ENCODE results near the gene KBTBD8.
A peak's percentile ranks its signal among the peaks of the same experiment; 100 is the strongest.

KBTBD8 gene, protein sequence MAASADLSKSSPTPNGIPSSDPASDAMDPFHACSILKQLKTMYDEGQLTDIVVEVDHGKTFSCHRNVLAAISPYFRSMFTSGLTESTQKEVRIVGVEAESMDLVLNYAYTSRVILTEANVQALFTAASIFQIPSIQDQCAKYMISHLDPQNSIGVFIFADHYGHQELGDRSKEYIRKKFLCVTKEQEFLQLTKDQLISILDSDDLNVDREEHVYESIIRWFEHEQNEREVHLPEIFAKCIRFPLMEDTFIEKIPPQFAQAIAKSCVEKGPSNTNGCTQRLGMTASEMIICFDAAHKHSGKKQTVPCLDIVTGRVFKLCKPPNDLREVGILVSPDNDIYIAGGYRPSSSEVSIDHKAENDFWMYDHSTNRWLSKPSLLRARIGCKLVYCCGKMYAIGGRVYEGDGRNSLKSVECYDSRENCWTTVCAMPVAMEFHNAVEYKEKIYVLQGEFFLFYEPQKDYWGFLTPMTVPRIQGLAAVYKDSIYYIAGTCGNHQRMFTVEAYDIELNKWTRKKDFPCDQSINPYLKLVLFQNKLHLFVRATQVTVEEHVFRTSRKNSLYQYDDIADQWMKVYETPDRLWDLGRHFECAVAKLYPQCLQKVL

DNA sequence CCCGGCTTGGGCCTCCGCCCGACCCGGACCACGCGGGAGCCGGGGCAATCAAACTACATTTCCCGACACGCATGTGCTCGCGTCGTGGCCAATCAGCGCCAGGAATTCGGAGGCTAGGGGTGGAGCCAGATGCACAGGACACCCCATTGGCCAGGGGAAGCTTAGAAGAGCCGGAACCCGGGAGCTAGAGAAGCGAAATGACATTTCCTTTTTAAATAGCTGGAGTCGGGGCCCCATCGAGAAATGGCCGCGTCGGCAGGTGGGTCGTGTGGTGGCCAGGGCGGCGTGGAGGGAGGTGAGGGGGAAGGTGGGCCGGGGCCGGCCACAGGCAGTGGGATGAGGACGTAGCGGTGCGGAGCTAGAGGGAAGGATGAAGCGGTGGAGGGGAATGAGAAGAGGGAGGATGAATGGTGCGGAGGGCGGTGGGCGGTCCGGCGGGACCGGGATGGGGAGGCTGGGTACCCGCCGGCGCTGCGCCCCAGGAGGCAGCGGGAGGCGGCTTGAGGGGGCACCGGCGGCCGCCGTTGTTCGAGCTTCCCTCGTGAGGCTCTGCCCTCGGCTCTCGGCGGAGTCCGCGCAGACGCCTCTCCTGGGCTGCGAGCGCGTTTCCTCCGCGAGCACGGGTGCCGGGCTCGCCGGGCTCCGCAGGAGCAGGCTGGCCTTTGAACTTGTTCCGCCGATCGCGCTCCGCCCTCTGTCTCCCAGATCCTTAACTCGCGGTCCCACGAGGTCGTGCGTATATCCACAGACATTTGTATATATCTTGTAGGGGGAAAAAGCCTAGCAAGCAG is at the start of gene KBTBD8:
Gene KBTBD8 (plus strand): TSS at position 195 of the 791 bp plus-strand sequence. CDS start 49 bp downstream, at position 244.
- H3K9me3 Mint-ChIP-seq (ENCODE audit: low read depth) = no peaks in the 10 kb centered on the region
- peaks cover 31% of the 10 kb centered on the region for H3K4me1 Mint-ChIP-seq (ENCODE audit: low read depth)
- H3K27ac Mint-ChIP-seq = peak within 1 kb of the TSS; percentile 96
- H3K27me3 Mint-ChIP-seq = peaks cover 6% of the 10 kb centered on the region
- peak within 1 kb of the TSS; percentile 93 for H3K4me3 Mint-ChIP-seq
- peaks cover 8% of the 10 kb centered on the region for H3K36me3 Mint-ChIP-seq

DNA sequence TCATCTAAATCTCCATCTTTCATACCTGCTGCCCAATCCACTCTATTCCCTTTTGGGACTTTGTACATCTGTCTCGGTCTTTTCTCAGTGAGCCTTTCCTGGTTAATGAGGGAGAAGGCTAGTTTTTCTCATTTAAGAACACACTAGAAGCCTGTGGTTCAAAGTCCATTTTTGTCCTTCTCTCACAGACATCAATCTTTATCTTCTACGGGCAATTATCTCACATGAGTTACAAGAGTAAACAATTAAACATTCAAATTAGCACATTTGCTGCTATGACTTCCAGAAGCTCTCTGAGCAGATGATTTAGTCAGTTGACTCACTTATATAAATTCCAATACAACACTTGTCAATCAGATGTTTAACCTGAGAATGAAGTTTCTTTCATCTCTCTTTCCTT is 49.3 kb upstream of the KBTBD8 start:
- Mint-ChIP-seq H3K27ac (no peak overlapping the region), H3K9me3 (ENCODE audit: low read depth) (no peaks in the 10 kb centered on the region), H3K36me3 (no peaks in the 10 kb centered on the region), H3K4me1 (ENCODE audit: low read depth) (no peaks in the 10 kb centered on the region), H3K4me3 (no peak overlapping the region), H3K27me3 (peaks cover 4% of the 10 kb centered on the region)

DNA sequence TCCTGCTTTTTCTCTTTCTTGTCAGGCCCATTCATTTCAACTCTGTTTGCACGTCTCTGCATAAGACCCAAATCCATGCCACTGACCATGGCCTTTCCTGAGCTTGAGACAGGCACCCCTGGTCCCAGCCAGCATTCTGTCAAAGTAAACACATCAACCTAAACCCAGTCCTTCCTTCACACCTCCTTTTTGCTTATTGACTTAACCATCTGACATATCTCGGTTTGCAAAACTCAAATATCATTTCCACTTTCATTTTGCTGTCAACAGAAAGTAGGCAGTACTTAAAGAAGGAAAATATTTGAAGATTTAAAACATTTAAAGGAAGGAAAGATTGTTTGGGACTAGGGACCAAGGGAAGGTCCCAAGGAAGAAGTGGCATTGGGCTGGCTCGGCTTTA is 48.2 kb upstream of the KBTBD8 start:
- Mint-ChIP-seq H3K4me1 (ENCODE audit: low read depth) (no peaks in the 10 kb centered on the region), H3K27ac (no peak overlapping the region), H3K9me3 (ENCODE audit: low read depth) (no peaks in the 10 kb centered on the region), H3K36me3 (no peaks in the 10 kb centered on the region), H3K27me3 (peaks cover 2% of the 10 kb centered on the region), H3K4me3 (no peak overlapping the region)

DNA sequence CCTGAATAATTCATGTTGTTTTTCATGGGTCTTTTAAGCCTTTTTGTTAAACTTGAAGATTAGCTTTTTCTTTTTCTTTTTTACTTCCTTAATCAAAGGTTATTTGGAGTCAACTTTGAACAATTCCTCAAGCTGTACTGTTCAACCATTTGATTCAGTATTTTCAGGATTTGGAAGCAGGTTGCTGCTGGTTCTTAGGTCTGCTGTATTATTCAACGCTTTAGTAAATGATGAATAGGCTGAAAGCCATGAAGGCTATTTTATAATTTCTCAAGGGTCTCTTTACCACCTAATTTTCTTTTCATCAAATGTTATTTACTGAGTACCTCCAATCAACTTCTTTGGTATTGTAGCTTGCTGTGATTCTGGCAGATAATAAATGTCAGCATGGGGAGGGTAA is 45.8 kb upstream of the KBTBD8 start:
- Mint-ChIP-seq H3K4me1 (ENCODE audit: low read depth) (no peaks in the 10 kb centered on the region), H3K27ac (no peak overlapping the region), H3K4me3 (no peak overlapping the region), H3K9me3 (ENCODE audit: low read depth) (no peaks in the 10 kb centered on the region), H3K27me3 (peaks cover 2% of the 10 kb centered on the region), H3K36me3 (peaks cover under 1% of the 10 kb centered on the region)

DNA sequence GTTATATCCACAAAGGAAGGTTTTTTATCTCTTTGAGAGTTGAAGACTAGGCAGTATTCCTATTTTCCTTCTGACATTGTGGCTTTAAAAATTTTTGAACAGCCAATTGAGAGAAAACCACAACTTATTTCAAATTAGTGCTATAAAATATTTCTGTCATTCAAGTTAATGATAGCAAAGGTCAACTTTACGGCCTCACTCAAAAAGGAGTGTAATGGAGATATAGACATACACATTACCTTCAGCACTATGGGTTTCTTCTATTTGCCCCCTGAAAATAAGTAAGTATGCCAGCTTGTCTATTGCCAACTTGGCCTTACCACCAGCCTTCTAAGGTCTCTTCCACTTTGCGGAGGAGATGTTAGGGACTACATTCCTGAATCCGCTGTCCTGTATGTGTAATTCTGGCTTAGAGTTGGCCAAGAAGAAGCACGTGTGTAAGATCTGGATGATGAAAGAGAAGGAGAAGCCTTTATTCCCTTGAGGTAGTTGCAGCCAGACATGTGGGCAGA is 44.1 kb upstream of the KBTBD8 start:
- Mint-ChIP-seq H3K4me1 (ENCODE audit: low read depth) (no peaks in the 10 kb centered on the region), H3K4me3 (no peak overlapping the region), H3K36me3 (peaks cover 2% of the 10 kb centered on the region), H3K27me3 (peaks cover 6% of the 10 kb centered on the region), H3K27ac (no peak overlapping the region), H3K9me3 (ENCODE audit: low read depth) (no peaks in the 10 kb centered on the region)

DNA sequence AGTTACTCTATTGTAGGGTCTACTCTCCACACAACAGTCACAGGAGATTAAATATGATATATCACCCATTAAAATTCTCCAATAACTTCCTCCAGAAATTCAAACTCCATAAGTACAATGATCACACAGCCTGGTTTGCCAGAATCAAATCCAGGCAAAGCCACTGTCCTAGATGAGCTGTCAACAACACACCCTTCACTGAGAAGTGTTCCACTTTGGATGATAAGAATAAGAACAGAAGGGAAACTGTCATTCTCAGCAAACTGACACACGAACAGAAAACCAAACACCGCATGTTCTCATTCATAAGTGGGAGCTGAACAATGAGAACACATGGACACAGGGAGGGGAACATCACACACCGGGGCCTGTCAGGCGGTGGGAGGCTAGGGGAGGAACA is 41.4 kb upstream of the KBTBD8 start:
- no peaks in the 10 kb centered on the region for H3K9me3 Mint-ChIP-seq (ENCODE audit: low read depth)
- no peak overlapping the region for H3K27ac Mint-ChIP-seq
- H3K4me3 Mint-ChIP-seq = no peak overlapping the region

DNA sequence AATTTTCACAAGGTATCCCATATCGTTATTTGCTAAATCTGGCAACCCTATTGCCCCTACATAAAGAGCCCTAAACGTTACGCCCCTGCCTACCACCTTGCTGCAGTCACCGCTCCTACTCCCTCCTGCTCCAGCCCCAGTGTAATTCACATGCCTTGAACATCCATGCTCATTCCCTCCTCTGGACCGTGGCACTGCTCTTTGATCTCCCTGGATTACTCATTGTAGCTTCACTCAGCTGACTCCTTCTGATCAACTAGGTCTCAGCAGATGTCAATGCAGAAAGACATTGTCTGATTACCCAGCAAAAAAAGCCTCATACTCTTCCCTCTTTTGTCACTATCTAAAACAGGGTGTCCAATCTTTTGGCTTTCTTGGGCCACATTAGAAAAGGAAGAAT is 40.7 kb upstream of the KBTBD8 start:
- H3K27ac Mint-ChIP-seq = no peak overlapping the region
- peaks cover 2% of the 10 kb centered on the region for H3K36me3 Mint-ChIP-seq
- peaks cover 4% of the 10 kb centered on the region for H3K4me1 Mint-ChIP-seq (ENCODE audit: low read depth)
- H3K9me3 Mint-ChIP-seq (ENCODE audit: low read depth) = no peaks in the 10 kb centered on the region
- H3K27me3 Mint-ChIP-seq = peaks cover 10% of the 10 kb centered on the region
- no peak overlapping the region for H3K4me3 Mint-ChIP-seq

More for the DNA sequence above, 41.4 kb upstream of the KBTBD8 start:
- H3K4me1 Mint-ChIP-seq (ENCODE audit: low read depth) = peaks cover 4% of the 10 kb centered on the region
- H3K36me3 Mint-ChIP-seq = peaks cover 2% of the 10 kb centered on the region
- H3K27me3 Mint-ChIP-seq = peaks cover 9% of the 10 kb centered on the region

DNA sequence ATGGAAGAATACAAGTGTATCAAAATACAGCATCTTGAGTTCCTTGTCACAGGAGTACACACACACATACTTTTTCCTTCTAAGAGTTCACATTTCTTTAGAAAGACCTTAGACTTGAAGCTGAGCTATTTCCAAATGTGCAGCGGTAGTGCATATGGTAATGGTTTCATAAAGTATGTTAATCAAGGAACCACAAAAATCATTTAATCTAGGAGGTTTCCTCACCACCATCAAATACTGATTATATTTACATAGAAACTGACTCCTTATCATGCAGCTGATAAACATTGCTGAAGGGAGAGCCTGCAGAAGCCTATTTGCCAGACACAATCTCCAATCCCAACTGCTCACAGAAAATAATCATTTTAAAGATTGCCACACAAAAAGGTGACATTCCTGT is 40.0 kb upstream of the KBTBD8 start:
- Mint-ChIP-seq H3K9me3 (ENCODE audit: low read depth) (no peaks in the 10 kb centered on the region), H3K36me3 (peaks cover 2% of the 10 kb centered on the region)

DNA sequence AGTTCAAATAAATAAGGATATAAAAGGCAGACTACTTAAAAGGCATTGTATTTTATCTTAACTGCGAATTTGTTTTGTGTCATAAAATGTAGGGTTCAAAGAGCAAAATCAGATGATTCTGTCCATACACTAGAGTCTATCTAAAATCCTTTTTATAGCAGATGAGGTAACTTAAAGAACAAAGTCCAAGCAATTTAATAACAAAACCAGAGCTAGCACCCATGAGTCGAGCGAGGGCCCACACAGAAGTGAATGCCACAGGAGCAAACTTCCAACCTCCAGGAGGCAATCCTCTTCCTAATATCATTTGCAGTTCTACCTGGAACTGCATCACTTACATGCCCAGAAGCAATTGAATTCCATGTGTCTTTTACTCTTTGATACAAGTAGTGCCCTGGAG is 35.4 kb upstream of the KBTBD8 start:
- Mint-ChIP-seq H3K27me3 (peaks cover 8% of the 10 kb centered on the region), H3K36me3 (no peaks in the 10 kb centered on the region), H3K27ac (no peak overlapping the region), H3K9me3 (ENCODE audit: low read depth) (no peaks in the 10 kb centered on the region), H3K4me3 (no peak overlapping the region), H3K4me1 (ENCODE audit: low read depth) (peaks cover 4% of the 10 kb centered on the region)

More for the DNA sequence above, 40.0 kb upstream of the KBTBD8 start:
- Mint-ChIP-seq H3K4me1 (ENCODE audit: low read depth) (peaks cover 4% of the 10 kb centered on the region), H3K4me3 (no peak overlapping the region), H3K27ac (no peak overlapping the region), H3K27me3 (peaks cover 10% of the 10 kb centered on the region)

DNA sequence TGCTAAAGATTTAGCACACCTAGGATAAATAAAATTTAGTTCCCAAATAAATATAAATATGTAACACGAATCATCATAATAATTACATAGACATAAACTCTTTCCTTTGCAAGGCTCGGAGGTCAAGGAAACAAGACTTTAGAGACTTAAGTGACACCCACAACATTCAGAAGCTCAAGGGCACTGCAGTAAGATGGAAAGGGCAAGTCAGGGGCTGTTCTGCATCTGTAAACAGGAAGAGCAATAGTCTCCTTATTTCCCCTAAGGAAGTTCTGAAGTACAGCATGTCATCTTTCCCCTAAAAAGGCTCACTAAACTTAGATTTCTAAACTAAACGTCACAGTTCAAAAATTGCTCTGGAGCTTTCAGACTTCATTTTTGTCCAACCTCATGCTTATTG is 26.9 kb upstream of the KBTBD8 start:
- Mint-ChIP-seq H3K4me3 (peak overlapping the region; percentile 79), H3K27me3 (no peaks in the 10 kb centered on the region), H3K4me1 (ENCODE audit: low read depth) (peaks cover 12% of the 10 kb centered on the region), H3K27ac (no peak overlapping the region), H3K36me3 (no peaks in the 10 kb centered on the region), H3K9me3 (ENCODE audit: low read depth) (no peaks in the 10 kb centered on the region)

DNA sequence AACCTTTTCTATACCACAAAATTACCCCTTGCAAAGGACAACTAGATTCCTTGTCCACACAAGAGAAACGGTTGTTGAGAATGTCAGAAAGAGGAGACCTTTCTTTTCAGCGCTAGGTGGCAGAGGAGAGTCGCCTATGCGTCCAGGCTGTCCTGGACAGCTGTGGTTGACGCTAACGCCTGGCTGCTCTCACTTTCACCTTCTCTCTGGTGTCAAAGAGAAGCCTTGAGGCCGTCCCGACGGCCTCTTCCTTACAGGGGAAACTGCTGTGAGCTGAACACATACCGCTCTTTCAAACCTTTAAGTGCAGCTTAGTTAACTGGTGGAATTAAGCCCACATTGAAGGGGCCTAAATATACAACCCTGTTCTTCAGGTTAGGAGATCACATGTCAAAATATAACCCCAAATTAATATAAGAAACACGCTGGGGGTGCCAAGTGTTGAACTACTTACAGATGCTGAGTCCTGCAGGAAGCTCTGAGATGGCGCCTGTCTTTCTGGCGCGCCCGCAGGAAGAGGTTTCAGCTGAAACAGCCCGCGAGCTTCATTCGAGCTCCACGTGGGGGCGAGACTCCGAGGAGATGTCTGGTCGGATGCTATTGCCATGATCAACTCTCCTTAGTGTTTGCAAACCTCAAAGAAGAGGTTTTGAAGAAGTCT is 26.1 kb upstream of the KBTBD8 start:
- H3K4me1 Mint-ChIP-seq (ENCODE audit: low read depth) = peaks cover 12% of the 10 kb centered on the region
- no peaks in the 10 kb centered on the region for H3K9me3 Mint-ChIP-seq (ENCODE audit: low read depth)
- H3K27ac Mint-ChIP-seq = peak overlapping the region; percentile 68
- H3K36me3 Mint-ChIP-seq = no peaks in the 10 kb centered on the region
- peak overlapping the region; percentile 79 for H3K4me3 Mint-ChIP-seq
- H3K27me3 Mint-ChIP-seq = no peaks in the 10 kb centered on the region

DNA sequence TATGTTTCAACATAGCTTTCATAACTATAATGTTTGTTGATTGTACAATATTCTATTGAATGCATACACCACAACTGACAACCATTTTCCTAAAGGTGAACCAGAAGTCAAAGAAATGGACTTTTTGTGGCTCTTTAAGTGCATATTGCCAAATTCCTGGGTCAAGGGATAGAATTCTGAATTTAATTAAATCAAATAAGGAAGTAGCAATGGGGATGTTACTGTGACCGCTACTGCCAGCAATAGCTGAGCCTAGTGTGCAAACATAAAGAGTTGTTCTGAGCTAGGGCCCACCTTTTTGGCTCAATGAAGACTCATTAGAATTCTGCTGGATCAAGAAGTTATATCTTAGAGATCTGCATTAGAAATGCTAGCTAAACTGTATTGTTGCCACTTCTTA is 17.3 kb upstream of the KBTBD8 start:
- Mint-ChIP-seq H3K9me3 (ENCODE audit: low read depth) (no peaks in the 10 kb centered on the region), H3K36me3 (no peaks in the 10 kb centered on the region), H3K27ac (no peak overlapping the region), H3K4me1 (ENCODE audit: low read depth) (no peaks in the 10 kb centered on the region), H3K4me3 (no peak overlapping the region), H3K27me3 (no peaks in the 10 kb centered on the region)

DNA sequence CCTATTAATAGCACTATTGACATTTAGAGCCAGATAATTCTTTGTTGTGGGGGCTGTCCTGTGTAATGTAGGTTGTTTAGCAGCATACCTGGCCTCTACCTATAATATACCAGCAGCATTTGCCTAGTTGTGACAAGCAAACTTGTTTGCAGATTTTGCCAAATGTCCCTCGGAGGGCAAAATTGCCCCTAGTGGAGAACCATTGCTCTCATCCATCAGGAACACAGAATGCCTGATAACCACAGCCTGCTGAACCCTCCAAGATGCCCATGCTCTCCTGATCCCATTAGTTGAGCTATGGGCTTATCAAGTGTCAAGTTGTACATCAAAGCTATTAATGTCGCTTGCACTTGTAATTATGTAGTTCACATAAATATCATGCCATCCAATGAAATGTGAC is 15.0 kb upstream of the KBTBD8 start:
- H3K4me1 Mint-ChIP-seq (ENCODE audit: low read depth) = no peaks in the 10 kb centered on the region
- H3K36me3 Mint-ChIP-seq = no peaks in the 10 kb centered on the region
- no peak overlapping the region for H3K27ac Mint-ChIP-seq
- no peak overlapping the region for H3K4me3 Mint-ChIP-seq
- H3K9me3 Mint-ChIP-seq (ENCODE audit: low read depth) = no peaks in the 10 kb centered on the region
- no peaks in the 10 kb centered on the region for H3K27me3 Mint-ChIP-seq

DNA sequence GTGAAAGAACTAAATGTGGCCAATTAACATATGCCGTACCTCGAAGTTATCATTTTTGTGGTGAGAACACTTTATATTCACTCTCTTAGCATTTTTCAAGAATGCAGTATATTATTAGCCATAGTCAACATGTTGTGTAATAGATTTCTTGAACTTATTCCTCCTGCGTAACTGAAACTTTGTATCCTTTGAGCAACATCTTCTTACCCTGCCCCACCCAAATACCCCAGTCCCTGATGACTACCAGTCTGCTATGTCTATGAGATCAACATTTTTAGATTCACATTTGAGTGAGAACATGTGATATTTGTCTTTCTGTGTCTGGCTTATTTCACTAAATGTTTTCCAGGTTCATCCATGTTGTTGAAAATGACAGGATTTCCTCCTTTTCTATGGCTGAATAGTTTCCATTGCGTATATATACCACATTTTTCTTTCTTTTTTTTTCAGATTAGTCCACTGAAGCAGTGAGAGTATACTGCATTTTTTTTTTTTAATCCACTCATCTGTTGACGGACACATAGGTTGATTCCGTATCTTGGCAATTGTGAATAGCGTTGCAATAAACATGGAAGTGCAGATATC is 12.7 kb upstream of the KBTBD8 start:
- no peaks in the 10 kb centered on the region for H3K27me3 Mint-ChIP-seq
- H3K36me3 Mint-ChIP-seq = no peaks in the 10 kb centered on the region

More for the DNA sequence above, 12.7 kb upstream of the KBTBD8 start:
- H3K9me3 Mint-ChIP-seq (ENCODE audit: low read depth) = no peaks in the 10 kb centered on the region
- no peaks in the 10 kb centered on the region for H3K4me1 Mint-ChIP-seq (ENCODE audit: low read depth)
- no peak overlapping the region for H3K27ac Mint-ChIP-seq
- H3K4me3 Mint-ChIP-seq = no peak overlapping the region

All from activated naive CD8-positive, alpha-beta T cell (primary cell).